HEK293T (cell line): ENCODE data around the gene HIPK3.

Experiments used
- BHLHE40 ChIP-seq: fragments of 450-650 bp; IDR thresholded peaks from 2 replicates; pipeline ENCODE4 v1.6.1; 2016; ENCODE audit warnings: mild to moderate bottlenecking, moderate library complexity, borderline replicate concordance
- LEF1 ChIP-seq: fragments of 450-650 bp; IDR thresholded peaks from 2 replicates; pipeline ENCODE4 v1.6.1; 2017; ENCODE audit warnings: mild to moderate bottlenecking, borderline replicate concordance
- SP1 ChIP-seq: fragments of 450-650 bp; IDR thresholded peaks from 2 replicates; pipeline ENCODE4 v1.6.1; 2017
- SUZ12 ChIP-seq: fragments of 450-650 bp; IDR thresholded peaks from 2 replicates; pipeline ENCODE4 v1.6.1; 2016; ENCODE audit warnings: mild to moderate bottlenecking

DNA sequence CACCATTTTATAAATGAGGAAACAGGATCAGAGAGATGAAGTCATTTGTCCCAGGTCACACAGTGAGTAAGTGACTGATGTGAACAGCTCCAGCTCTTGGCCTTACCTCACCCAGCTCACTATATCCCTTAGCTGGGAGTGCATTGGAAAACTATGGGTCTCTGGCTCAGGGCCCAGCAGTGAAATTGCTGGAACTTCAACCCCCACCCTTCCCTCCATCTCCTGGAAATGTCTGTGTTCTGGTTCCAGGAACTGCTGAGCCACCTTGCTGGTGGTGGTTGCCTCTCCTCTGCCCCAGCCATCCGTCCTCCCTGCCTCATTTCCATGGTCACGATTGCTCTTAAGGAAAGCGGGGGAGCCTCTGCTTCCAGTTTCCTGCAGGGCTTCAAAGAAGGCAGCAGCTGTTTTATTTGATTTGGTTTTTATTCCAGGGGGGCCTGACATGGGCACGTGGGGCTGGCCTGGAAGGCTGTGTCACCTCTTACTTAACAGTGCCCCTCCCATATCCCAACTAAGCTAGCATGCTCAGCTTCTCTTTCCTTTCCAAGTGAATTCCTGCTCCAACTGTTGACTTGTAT, 49.7 kb upstream of the HIPK3 start:
- TF ChIP-seq SUZ12: no peak
- no peak for TF ChIP-seq LEF1
- TF ChIP-seq BHLHE40: no peak
- TF ChIP-seq SP1: no peak
